H9 (cell line): Measurements from ENCODE around the gene GALNT2. TPM values are rescaled to one million over a fixed set of nuclear protein-coding genes. Genes with fewer than 3 reads are reported as not detected.

Source experiments
- DNase-seq: peaks from one replicate; pipeline ENCODE4 v3.0.0-alpha.2; 2017
- H2AFZ ChIP-seq: one replicate; pipeline ENCODE4 v1.6.1; 2013; ENCODE audit warnings: mild to moderate bottlenecking, low read length, control low read depth, moderate library complexity
- H2AK5ac ChIP-seq: 2 replicates; pipeline ENCODE4 v1.6.1; 2013; ENCODE audit warnings: low read length, control low read depth, mixed read lengths; ENCODE audit not compliant: insufficient read length
- H2BK120ac ChIP-seq: one replicate; pipeline ENCODE4 v1.6.1; 2013; ENCODE audit warnings: low read depth, mild to moderate bottlenecking, low read length, control low read depth, inconsistent platforms; ENCODE audit not compliant: poor library complexity, severe bottlenecking
- H2BK12ac ChIP-seq: 2 replicates; pipeline ENCODE4 v1.6.1; 2013; ENCODE audit warnings: low read length, control low read depth, mixed read lengths, low read depth; ENCODE audit not compliant: insufficient read length
- H2BK15ac ChIP-seq: 2 replicates; pipeline ENCODE4 v1.6.1; 2013; ENCODE audit warnings: low read depth, low read length, control low read depth
- H2BK20ac ChIP-seq: one replicate; pipeline ENCODE4 v1.6.1; 2013; ENCODE audit warnings: low read depth, mild to moderate bottlenecking, low read length, control low read depth, inconsistent platforms; ENCODE audit not compliant: poor library complexity, severe bottlenecking
- H2BK5ac ChIP-seq: 2 replicates; pipeline ENCODE4 v1.6.1; 2013; ENCODE audit warnings: low read length, control low read depth, mixed read lengths; ENCODE audit not compliant: insufficient read length
- H3K14ac ChIP-seq: 2 replicates; pipeline ENCODE4 v1.6.1; 2013; ENCODE audit warnings: low read length, control low read depth; ENCODE audit not compliant: insufficient read depth
- H3K18ac ChIP-seq: 2 replicates; pipeline ENCODE4 v1.6.1; 2013; ENCODE audit warnings: low read depth, mild to moderate bottlenecking, mixed read lengths, low read length, control low read depth; ENCODE audit not compliant: insufficient read length
- H3K23ac ChIP-seq: 2 replicates; pipeline ENCODE4 v1.6.1; 2013; ENCODE audit warnings: low read length, control low read depth, mixed read lengths, low read depth; ENCODE audit not compliant: insufficient read length
- H3K23me2 ChIP-seq: 2 replicates; pipeline ENCODE4 v1.6.1; 2013; ENCODE audit warnings: low read depth, mild to moderate bottlenecking, mixed read lengths, low read length, control low read depth; ENCODE audit not compliant: insufficient read length, poor library complexity, severe bottlenecking
- H3K27ac ChIP-seq: 2 replicates; pipeline ENCODE4 v1.5.1; 2013; ENCODE audit warnings: low read length, control low read depth, mixed read lengths, low read depth; ENCODE audit not compliant: insufficient read length
- H3K27me3 ChIP-seq: 2 replicates; pipeline ENCODE4 v1.6.1; 2013; ENCODE audit warnings: low read length, control low read depth, inconsistent platforms; ENCODE audit not compliant: insufficient read depth
- H3K4ac ChIP-seq: 2 replicates; pipeline ENCODE4 v1.6.1; 2013; ENCODE audit warnings: low read depth, mild to moderate bottlenecking, control low read depth, inconsistent platforms, low read length, moderate library complexity
- H3K4me1 ChIP-seq: 2 replicates; pipeline ENCODE4 v1.6.1; 2013; ENCODE audit warnings: low read length, control low read depth, inconsistent platforms; ENCODE audit not compliant: insufficient read depth
- H3K4me2 ChIP-seq: 2 replicates; pipeline ENCODE4 v1.6.1; 2013; ENCODE audit warnings: low read length, control low read depth, mixed read lengths; ENCODE audit not compliant: insufficient read length, insufficient read depth
- H3K56ac ChIP-seq: 2 replicates; pipeline ENCODE4 v1.6.1; 2013; ENCODE audit warnings: low read depth, mild to moderate bottlenecking, mixed read lengths, low read length, control low read depth; ENCODE audit not compliant: insufficient read length
- H3K79me1 ChIP-seq: 2 replicates; pipeline ENCODE4 v1.6.1; 2013; ENCODE audit warnings: low read depth, mild to moderate bottlenecking, moderate library complexity, low read length, control low read depth, inconsistent platforms; ENCODE audit not compliant: insufficient read depth, poor library complexity, severe bottlenecking
- H3K79me2 ChIP-seq: 2 replicates; pipeline ENCODE4 v1.6.1; 2013; ENCODE audit warnings: low read length, control low read depth, inconsistent platforms; ENCODE audit not compliant: insufficient read depth
- H3K9ac ChIP-seq: 2 replicates; pipeline ENCODE4 v1.6.1; 2013; ENCODE audit warnings: low read length, control low read depth, mixed read lengths; ENCODE audit not compliant: insufficient read length; ENCODE audit errors: extremely low read depth
- H3K9me3 ChIP-seq: one replicate; pipeline ENCODE4 v1.6.1; 2013; ENCODE audit warnings: low read depth, low read length, inconsistent platforms; ENCODE audit not compliant: control insufficient read depth
- H3T11ph ChIP-seq: one replicate; pipeline ENCODE4 v1.6.1; 2013; ENCODE audit warnings: mild to moderate bottlenecking, low read length, control low read depth, inconsistent platforms
- H4K20me1 ChIP-seq: one replicate; pipeline ENCODE4 v1.6.1; 2013; ENCODE audit not compliant: control insufficient read depth, insufficient read length, insufficient read depth
- H4K5ac ChIP-seq: 2 replicates; pipeline ENCODE4 v1.6.1; 2013; ENCODE audit warnings: low read depth, mild to moderate bottlenecking, mixed read lengths, low read length, control low read depth; ENCODE audit not compliant: insufficient read length
- H4K8ac ChIP-seq: replicated peaks from 2 replicates; pipeline ENCODE4 v1.6.1; 2013; ENCODE audit warnings: low read length, control low read depth, mixed read lengths, low read depth; ENCODE audit not compliant: insufficient read length
- H4K91ac ChIP-seq: 2 replicates; pipeline ENCODE4 v1.6.1; 2013; ENCODE audit warnings: low read depth, mild to moderate bottlenecking, moderate library complexity, mixed read lengths, low read length, control low read depth; ENCODE audit not compliant: insufficient read length
- H3K27ac Mint-ChIP-seq, 3 experiments: 2 replicates in 2 of 3; 3 replicates in 1 of 3; pipeline ENCODE4 v1.8.0; 2020 to 2021; ENCODE audit warnings: mixed read lengths in 3 of 3, mild to moderate bottlenecking in 1 of 3, moderate library complexity in 1 of 3
- H3K27me3 Mint-ChIP-seq: 2 replicates; pipeline ENCODE4 v1.8.0; 2021; ENCODE audit warnings: low read depth, mild to moderate bottlenecking, moderate library complexity, mixed read lengths
- H3K36me3 Mint-ChIP-seq, 3 experiments: 2 replicates in 2 of 3; 3 replicates in 1 of 3; pipeline ENCODE4 v1.8.0; 2020 to 2021; ENCODE audit warnings: low read depth in 3 of 3, mixed read lengths in 3 of 3; ENCODE audit not compliant: insufficient read depth in 1 of 3
- H3K4me1 Mint-ChIP-seq, 2 experiments: 2 replicates each; pipeline ENCODE4 v1.8.0; 2020; ENCODE audit warnings: mixed read lengths in 2 of 2
- H3K4me3 Mint-ChIP-seq, 2 experiments: 2 replicates in 1 of 2; 3 replicates in 1 of 2; pipeline ENCODE4 v1.8.0; 2020 to 2021; ENCODE audit warnings: mild to moderate bottlenecking in 2 of 2, mixed read lengths in 2 of 2, moderate library complexity in 1 of 2
- H3K9me3 Mint-ChIP-seq, 2 experiments: 2 replicates in 1 of 2; 3 replicates in 1 of 2; pipeline ENCODE4 v1.8.0; 2020; ENCODE audit warnings: mild to moderate bottlenecking in 2 of 2, mixed read lengths in 2 of 2, moderate library complexity in 1 of 2
- CTCF ChIP-seq: fragments of 200-600 bp; sonication (generic); conservative IDR thresholded peaks from 3 replicates; pipeline ENCODE4 v1.8.0; 2021; ENCODE audit warnings: antibody characterized with exemption, mild to moderate bottlenecking
- WGBS: extraction: QIAGEN DNeasy Blood & Tissue Kit; methylation state at CpG from one replicate; pipeline ENCODE4 v1.1.7; 2013; ENCODE audit warnings: missing lambda C conversion rate, low lambda C conversion rate, mixed read lengths; ENCODE audit not compliant: insufficient read length; ENCODE audit errors: extremely low coverage; 5-methylcytosine and 5-hydroxymethylcytosine counted together
- total RNA-seq: library from RNA; stranded (reverse); gene quantifications from 2 replicates; pipeline ENCODE4 v1.2.1, GENCODE V29; 2021

GALNT2 gene
- total RNA-seq, 1 experiment from 2014 or later, result 57.6 TPM

GRCh38 chr1:230274254-230274653 is 207.2 kb downstream of the GALNT2 start:
- Histone ChIP-seq H3K9me3 (no peaks in the 10 kb centered on the region), H2AFZ (no peak overlapping the region), H4K91ac (no peak overlapping the region), H2BK12ac (no peak overlapping the region), H3K18ac (no peak overlapping the region), H2BK5ac (no peak overlapping the region), H3K4me1 (peaks cover 4% of the 10 kb centered on the region; the same call in 1 of the 2 replicates), H3K9ac (no peak overlapping the region), H3K23ac (no peak overlapping the region), H3K79me1 (no peaks in the 10 kb centered on the region), H3K4ac (no peak overlapping the region), H3K27me3 (no peaks in the 10 kb centered on the region), H3K79me2 (no peaks in the 10 kb centered on the region), H3K27ac (no peak overlapping the region), H4K20me1 (no peaks in the 10 kb centered on the region), H3K14ac (no peak overlapping the region), H2BK120ac (no peak overlapping the region), H4K8ac (no peak overlapping the region), H3K56ac (no peak overlapping the region), H4K5ac (no peak overlapping the region), H2BK15ac (no peak overlapping the region), H2BK20ac (no peak overlapping the region), H2AK5ac (no peak overlapping the region), H3K4me2 (no peak overlapping the region), H3K23me2 (no peaks in the 10 kb centered on the region), H3T11ph (no peak overlapping the region)
- H3K36me3 Mint-ChIP-seq, result peaks cover 5 to 10% (median 6%) of the 10 kb centered on the region in 3 experiments; a peak in 6 of 7 replicates
- no peak for TF ChIP-seq CTCF
- no peak for DNase-seq
- peaks cover 29 to 32% of the 10 kb centered on the region in 2 experiments for H3K4me1 Mint-ChIP-seq
- no peaks in the 10 kb centered on the region for H3K27me3 Mint-ChIP-seq
- H3K9me3 Mint-ChIP-seq, result no peaks in the 10 kb centered on the region
- no CpG with 5 or more reads among the region's 15 CpGs for WGBS
- H3K27ac Mint-ChIP-seq, result no peak overlapping the region
- no peak overlapping the region for H3K4me3 Mint-ChIP-seq
